H1 (cell line): ENCODE results near the gene ZDHHC5. TPM values are rescaled to one million over a fixed set of nuclear protein-coding genes. Genes with fewer than 3 reads are reported as not detected.

Experiments used
- ASH2L ChIP-seq: fragments of 200-600, 300-600 bp; sonication (generic); IDR thresholded peaks from one replicate; pipeline ENCODE4 v1.7.1; 2017; ENCODE audit warnings: low read length
- ATF3 ChIP-seq: IDR thresholded peaks from 2 replicates; pipeline ENCODE4 v1.6.1; 2011; ENCODE audit warnings: low read depth, mild to moderate bottlenecking, low read length; ENCODE audit not compliant: insufficient read depth
- BRCA1 ChIP-seq: IDR thresholded peaks from 2 replicates; pipeline ENCODE4 v1.6.1; 2012; ENCODE audit warnings: low read depth, low read length, improper control_type of control experiment
- CBX5 ChIP-seq: fragments of 300-800, 300-1000 bp; sonication (generic); IDR thresholded peaks from 2 replicates; pipeline ENCODE4 v1.7.1; 2016; ENCODE audit warnings: antibody characterized with exemption, low read length, low read depth
- CEBPB ChIP-seq: IDR thresholded peaks from 2 replicates; pipeline ENCODE4 v1.6.1; 2012; ENCODE audit warnings: low read depth, low read length
- CHD1 ChIP-seq: IDR thresholded peaks from 2 replicates; pipeline ENCODE4 v1.6.1; 2012; ENCODE audit warnings: low read depth, low read length, improper control_type of control experiment
- CHD2 ChIP-seq: IDR thresholded peaks from 2 replicates; pipeline ENCODE4 v1.6.1; 2012; ENCODE audit warnings: low read length, improper control_type of control experiment
- CREB1 ChIP-seq: IDR thresholded peaks from 2 replicates; pipeline ENCODE4 v1.6.1; 2012; ENCODE audit warnings: inconsistent platforms
- EZH2 ChIP-seq: fragments of 200-600 bp; sonication (generic); IDR thresholded peaks from 2 replicates; pipeline ENCODE4 v1.7.1; 2012; ENCODE audit warnings: low read depth, mild to moderate bottlenecking, moderate library complexity, low read length, inconsistent platforms; ENCODE audit not compliant: severe bottlenecking
- GABPA ChIP-seq: IDR thresholded peaks from 2 replicates; pipeline ENCODE4 v1.6.1; 2011; ENCODE audit warnings: mild to moderate bottlenecking, low read length, moderate library complexity, borderline replicate concordance; ENCODE audit not compliant: insufficient read depth
- GTF2F1 ChIP-seq: IDR thresholded peaks from 2 replicates; pipeline ENCODE4 v1.6.1; 2012; ENCODE audit warnings: low read depth, low read length, improper control_type of control experiment, borderline replicate concordance
- MAFK ChIP-seq: IDR thresholded peaks from 2 replicates; pipeline ENCODE4 v1.6.1; 2012; ENCODE audit warnings: low read depth, mild to moderate bottlenecking, improper control_type of control experiment, low read length
- MAX ChIP-seq: IDR thresholded peaks from 2 replicates; pipeline ENCODE4 v1.6.1; 2012; ENCODE audit warnings: inconsistent platforms
- NANOG ChIP-seq: IDR thresholded peaks from 2 replicates; pipeline ENCODE4 v1.6.1; 2011; ENCODE audit warnings: low read length, low read depth, mild to moderate bottlenecking, inconsistent platforms; ENCODE audit not compliant: insufficient read depth, poor library complexity, severe bottlenecking
- POLR2AphosphoS5 ChIP-seq: IDR thresholded peaks from 2 replicates; pipeline ENCODE4 v1.6.1; 2011; ENCODE audit warnings: low read depth, low read length
- RBBP5 ChIP-seq: IDR thresholded peaks from 2 replicates; pipeline ENCODE4 v1.7.1; 2012; ENCODE audit warnings: low read depth, mild to moderate bottlenecking, inconsistent platforms, low read length, moderate library complexity, borderline replicate concordance
- RXRA ChIP-seq: IDR thresholded peaks from 2 replicates; pipeline ENCODE4 v1.6.1; 2011; ENCODE audit warnings: low read depth, mild to moderate bottlenecking, low read length, moderate library complexity; ENCODE audit not compliant: insufficient read depth
- SIN3A ChIP-seq, 2 experiments: IDR thresholded peaks in 1 of 2; conservative IDR thresholded peaks in 1 of 2; 2 replicates each; pipeline ENCODE4 v1.6.1; 2011 to 2012; ENCODE audit warnings: low read length in 2 of 2, improper control_type of control experiment in 1 of 2, low read depth in 1 of 2, mild to moderate bottlenecking in 1 of 2
- SIX5 ChIP-seq: IDR thresholded peaks from 2 replicates; pipeline ENCODE4 v1.6.1; 2011; ENCODE audit warnings: mild to moderate bottlenecking, low read depth, low read length
- SUZ12 ChIP-seq: fragments of 200-600 bp; sonication (generic); IDR thresholded peaks from 2 replicates; pipeline ENCODE4 v1.6.1; 2012; ENCODE audit warnings: mild to moderate bottlenecking, inconsistent platforms, low read length, moderate library complexity, mixed read lengths
- TAF1 ChIP-seq: IDR thresholded peaks from 2 replicates; pipeline ENCODE4 v1.6.1; 2011; ENCODE audit warnings: mild to moderate bottlenecking, low read depth, low read length
- TBP ChIP-seq: IDR thresholded peaks from 2 replicates; pipeline ENCODE4 v1.6.1; 2011; ENCODE audit warnings: low read depth, low read length, improper control_type of control experiment
- YY1 ChIP-seq: IDR thresholded peaks from 2 replicates; pipeline ENCODE4 v1.6.1; 2011; ENCODE audit warnings: low read depth, mild to moderate bottlenecking, low read length
- polyA plus RNA-seq, 7 experiments: library from polyadenylated mRNA; depleted of rRNA in 3 of 7; stranded (reverse) in 5 of 7; unstranded in 2 of 7; fragments of >200 nt in 5 of 7; fragments of 200-250 nt in 2 of 7; gene quantifications; 1 replicate in 5 of 7; 2 replicates in 1 of 7; 4 replicates in 1 of 7; pipeline versions ENCODE4 v1.2.1 to v1.2.3, GENCODE V29; 2011 to 2013; ENCODE audit warnings: missing spikeins in 2 of 7, mixed read lengths in 2 of 7
- total RNA-seq: library from RNA; stranded (reverse); fragmentation: NEBNext Ultra II Directional; extraction: Animal tissue kit (Norgen Biotek cat#: 25700); gene quantifications from 2 replicates; pipeline ENCODE4 v1.2.1, GENCODE V29; 2021

The ZDHHC5 gene
- total and polyA plus RNA-seq, 2 of the 8 experiments (the other 6 are each of a cell fraction or from before 2014, with no cell fraction given) = 40.0 to 56.3 TPM

DNA sequence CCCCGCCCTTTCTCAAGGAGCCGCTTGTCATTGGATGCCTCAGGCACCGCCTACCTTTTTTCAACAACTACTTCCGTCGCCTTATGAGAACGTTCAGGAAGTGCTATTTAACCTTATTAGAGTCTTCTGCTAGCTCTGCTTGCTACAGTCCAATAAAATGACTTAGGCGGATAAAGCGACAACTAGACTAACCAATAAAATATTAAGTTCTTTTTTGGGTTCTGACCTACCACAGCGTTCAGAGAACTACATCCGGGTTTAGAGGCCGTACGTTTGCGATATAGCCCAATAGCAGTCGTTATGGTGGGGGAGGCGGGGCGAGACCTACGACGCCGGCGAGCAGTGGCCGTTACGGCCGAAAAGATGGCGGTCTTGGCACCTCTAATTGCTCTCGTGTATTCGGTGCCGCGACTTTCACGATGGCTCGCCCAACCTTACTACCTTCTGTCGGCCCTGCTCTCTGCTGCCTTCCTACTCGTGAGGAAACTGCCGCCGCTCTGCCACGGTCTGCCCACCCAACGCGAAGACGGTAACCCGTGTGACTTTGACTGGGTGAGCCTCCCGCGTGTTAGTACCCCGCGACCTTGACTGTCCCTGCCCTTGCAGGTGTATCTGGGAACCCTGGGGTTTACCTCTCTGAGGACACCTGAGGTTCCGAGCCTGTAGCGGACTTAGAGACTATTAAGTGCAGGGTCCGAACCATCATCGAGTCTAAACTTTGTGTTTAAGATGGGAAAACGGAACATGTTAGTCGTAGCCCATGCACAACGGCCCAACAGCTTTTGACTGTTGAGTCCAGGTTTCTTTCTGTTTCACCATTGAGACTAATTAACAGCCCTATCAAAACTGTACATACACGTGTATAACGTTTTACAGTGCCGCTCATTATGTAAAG is 44.6 kb downstream of the ZDHHC5 start, which contains the start of gene TMX2 (continued):
- TF ChIP-seq SIX5 (no peak), RBBP5 (peak; percentile 68; the same call in 1 of the 2 replicates), CHD1 (no peak), ATF3 (no peak), POLR2AphosphoS5 (peak; percentile 86; the same call in 1 of the 2 replicates), GTF2F1 (0 out of 2 replicates have a peak, but pooled peaks have one; percentile 52), EZH2 (no peak), TBP (peak; percentile 69; the same call in 1 of the 2 replicates), SIN3A (conservative IDR thresholded peaks at IDR 0.05 in 1 of 2, IDR thresholded peaks at IDR 0.05 in 1 of 2; ENCODE audit: low read depth in 1 of 2, low read length in 2 of 2) (no peak), MAFK (no peak), TAF1 (peak; percentile 78), YY1 (peak; percentile 98), MAX (peak; percentile 67; the same call in 1 of the 2 replicates), CBX5 (no peak), BRCA1 (no peak), SUZ12 (no peak), CEBPB (no peak), ASH2L (peak; percentile 76), CHD2 (peak; percentile 79), GABPA (peak; percentile 81; the same call in 1 of the 2 replicates), NANOG (no peak), CREB1 (peak; percentile 90), RXRA (no peak)
